Measurements from ENCODE around the gene GSTM4. TPM values are rescaled to one million over a fixed set of nuclear protein-coding genes. Genes with fewer than 3 reads are reported as not detected.

GSTM4 gene
- total RNA-seq, 1 donor = 8.7 TPM

GRCh38 chr1:109649491-109649914 lies 6.4 kb upstream of the GSTM4 start:
- TF ChIP-seq CTCF (IDR thresholded peaks at IDR 0.05; ENCODE audit: insufficient read depth, low read length) = peak; percentile 58
- DNase-seq (ENCODE audit: low read depth) = peak; percentile 75
- peak overlapping the region; percentile 47 for H3K4me3 ChIP-seq (ENCODE audit: low read depth, low read length)

- no peak for TF ChIP-seq CTCF (IDR thresholded peaks at IDR 0.05; ENCODE audit: insufficient read depth, low read length)
- DNase-seq (ENCODE audit: low read depth) = peak; percentile 51
Measured at GRCh38 chr1:109650609-109651008, 5.3 kb upstream of the GSTM4 start.

GRCh38 chr1:109652402-109652801 lies 3.5 kb upstream of the GSTM4 start:
- DNase-seq (ENCODE audit: low read depth) = no peak
- no peak for TF ChIP-seq CTCF (IDR thresholded peaks at IDR 0.05; ENCODE audit: insufficient read depth, low read length)
- no peak overlapping the region for H3K4me3 ChIP-seq (ENCODE audit: low read depth, low read length)

More at GRCh38 chr1:109650609-109651008, 5.3 kb upstream of the GSTM4 start:
- H3K4me3 ChIP-seq (ENCODE audit: low read depth, low read length) = no peak overlapping the region

- TF ChIP-seq CTCF (IDR thresholded peaks at IDR 0.05; ENCODE audit: insufficient read depth, low read length) = no peak
- no peak for DNase-seq (ENCODE audit: low read depth)
- H3K4me3 ChIP-seq (ENCODE audit: low read depth, low read length) = no peak overlapping the region
Measured at GRCh38 chr1:109653306-109653705, 2.6 kb upstream of the GSTM4 start.

GRCh38 chr1:109654519-109654918 lies 1.4 kb upstream of the GSTM4 start:
- TF ChIP-seq CTCF (IDR thresholded peaks at IDR 0.05; ENCODE audit: insufficient read depth, low read length) = no peak
- DNase-seq (ENCODE audit: low read depth) = no peak
- H3K4me3 ChIP-seq (ENCODE audit: low read depth, low read length) = no peak overlapping the region

GRCh38 chr1:109657395-109657794 lies 1.5 kb downstream of the GSTM4 start:
- no peak overlapping the region for H3K4me3 ChIP-seq (ENCODE audit: low read depth, low read length)
- no peak for TF ChIP-seq CTCF (IDR thresholded peaks at IDR 0.05; ENCODE audit: insufficient read depth, low read length)
- DNase-seq (ENCODE audit: low read depth) = no peak

GRCh38 chr1:109657970-109658369 lies 2.1 kb downstream of the GSTM4 start:
- DNase-seq (ENCODE audit: low read depth) = no peak
- no peak for TF ChIP-seq CTCF (IDR thresholded peaks at IDR 0.05; ENCODE audit: insufficient read depth, low read length)

More at GRCh38 chr1:109657970-109658369, 2.1 kb downstream of the GSTM4 start:
- H3K4me3 ChIP-seq (ENCODE audit: low read depth, low read length) = no peak overlapping the region

Data from fibroblast of the aortic adventitia (primary cell).